AG09309 (cell line): Measurements from ENCODE around the gene OSBPL10.

Experiments
- DNase-seq: peaks from one replicate; pipeline ENCODE4 v3.0.0-alpha.2; 2010; ENCODE audit warnings: low read depth
- H3K4me3 ChIP-seq: 2 replicates; pipeline ENCODE4 v1.5.1; 2011; ENCODE audit warnings: mild to moderate bottlenecking, low read depth, low read length, moderate library complexity; ENCODE audit not compliant: control insufficient read depth
- TF ChIP-seq, protein P1 (sequence below): IDR thresholded peaks from 2 replicates; pipeline ENCODE4 v1.5.1; 2011; ENCODE audit warnings: mild to moderate bottlenecking, low read depth, low read length, inconsistent platforms; ENCODE audit not compliant: insufficient read depth, control insufficient read depth; ENCODE audit errors: missing control alignments

Gene OSBPL10

DNA sequence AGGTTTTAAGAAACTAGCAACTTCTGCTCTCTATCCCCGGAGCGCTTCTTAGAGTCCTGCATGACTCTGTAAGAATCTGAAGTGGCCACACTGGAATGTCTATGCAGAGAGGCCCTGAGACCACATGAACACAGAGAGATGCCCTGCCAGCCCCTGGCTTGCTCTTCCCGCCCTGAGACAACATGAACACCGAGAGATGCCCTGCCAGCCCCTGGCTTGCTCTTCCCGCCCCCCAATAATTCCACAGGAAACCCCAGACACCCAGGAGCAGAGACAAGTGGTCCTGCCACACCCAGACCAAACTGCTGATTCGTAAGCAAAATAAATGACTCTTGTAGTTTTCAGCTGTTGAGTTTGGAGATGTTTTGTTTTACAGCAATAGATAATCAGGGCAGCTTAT, 166.1 kb downstream of the OSBPL10 start:
- TF ChIP-seq, protein P1, sequence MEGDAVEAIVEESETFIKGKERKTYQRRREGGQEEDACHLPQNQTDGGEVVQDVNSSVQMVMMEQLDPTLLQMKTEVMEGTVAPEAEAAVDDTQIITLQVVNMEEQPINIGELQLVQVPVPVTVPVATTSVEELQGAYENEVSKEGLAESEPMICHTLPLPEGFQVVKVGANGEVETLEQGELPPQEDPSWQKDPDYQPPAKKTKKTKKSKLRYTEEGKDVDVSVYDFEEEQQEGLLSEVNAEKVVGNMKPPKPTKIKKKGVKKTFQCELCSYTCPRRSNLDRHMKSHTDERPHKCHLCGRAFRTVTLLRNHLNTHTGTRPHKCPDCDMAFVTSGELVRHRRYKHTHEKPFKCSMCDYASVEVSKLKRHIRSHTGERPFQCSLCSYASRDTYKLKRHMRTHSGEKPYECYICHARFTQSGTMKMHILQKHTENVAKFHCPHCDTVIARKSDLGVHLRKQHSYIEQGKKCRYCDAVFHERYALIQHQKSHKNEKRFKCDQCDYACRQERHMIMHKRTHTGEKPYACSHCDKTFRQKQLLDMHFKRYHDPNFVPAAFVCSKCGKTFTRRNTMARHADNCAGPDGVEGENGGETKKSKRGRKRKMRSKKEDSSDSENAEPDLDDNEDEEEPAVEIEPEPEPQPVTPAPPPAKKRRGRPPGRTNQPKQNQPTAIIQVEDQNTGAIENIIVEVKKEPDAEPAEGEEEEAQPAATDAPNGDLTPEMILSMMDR = no peak
- no peak overlapping the region for H3K4me3 ChIP-seq
- DNase-seq = no peak

GRCh38 chr3:31813686-31814085, 167.4 kb downstream of the OSBPL10 start:
- no peak overlapping the region for H3K4me3 ChIP-seq
- DNase-seq = no peak
- TF ChIP-seq, protein P1 = no peak

DNA sequence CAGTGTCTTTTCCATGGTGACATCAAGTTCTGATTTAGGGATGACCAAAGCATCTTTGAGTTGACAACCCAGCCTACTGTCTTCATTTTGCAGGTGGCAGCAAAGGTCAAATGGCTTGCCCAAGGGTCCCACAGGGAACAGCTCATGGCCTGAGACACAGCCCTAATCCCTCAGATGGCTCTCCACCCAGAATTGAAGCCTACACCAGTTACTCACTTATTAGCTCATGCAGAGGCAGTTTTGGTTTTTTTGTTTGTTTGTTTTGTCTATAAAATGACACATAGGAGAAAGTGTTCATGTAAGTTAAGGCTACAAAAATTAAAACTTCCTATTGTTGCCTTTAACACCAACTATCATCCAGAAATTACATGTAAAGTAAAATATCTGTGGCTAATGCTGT, 167.9 kb downstream of the OSBPL10 start:
- DNase-seq = no peak
- TF ChIP-seq, protein P1 = no peak
- H3K4me3 ChIP-seq = no peak overlapping the region

DNA sequence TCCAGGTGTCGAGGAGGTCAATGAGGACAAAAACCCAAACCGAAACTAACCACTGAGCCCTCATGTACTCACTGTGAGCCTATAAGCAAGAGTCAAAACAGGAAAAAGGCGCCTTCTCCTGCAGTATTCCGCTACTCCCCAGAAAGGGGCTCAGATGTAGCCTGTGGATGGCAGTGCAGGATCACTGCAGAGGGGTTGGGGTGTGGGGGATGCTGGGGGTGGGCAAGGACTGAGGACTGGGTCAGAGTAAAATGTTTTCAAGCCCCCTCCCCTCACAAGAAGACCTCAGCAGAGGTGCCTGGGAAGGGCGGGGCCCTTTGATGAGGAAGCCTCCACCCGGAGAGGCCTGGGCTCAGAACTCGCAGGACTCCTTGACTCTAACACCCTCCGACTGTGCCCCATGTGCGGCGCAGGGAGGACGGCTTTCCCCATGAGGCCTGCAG, 170.1 kb downstream of the OSBPL10 start:
- TF ChIP-seq, protein P1 = no peak
- no peak for DNase-seq
- no peak overlapping the region for H3K4me3 ChIP-seq

DNA sequence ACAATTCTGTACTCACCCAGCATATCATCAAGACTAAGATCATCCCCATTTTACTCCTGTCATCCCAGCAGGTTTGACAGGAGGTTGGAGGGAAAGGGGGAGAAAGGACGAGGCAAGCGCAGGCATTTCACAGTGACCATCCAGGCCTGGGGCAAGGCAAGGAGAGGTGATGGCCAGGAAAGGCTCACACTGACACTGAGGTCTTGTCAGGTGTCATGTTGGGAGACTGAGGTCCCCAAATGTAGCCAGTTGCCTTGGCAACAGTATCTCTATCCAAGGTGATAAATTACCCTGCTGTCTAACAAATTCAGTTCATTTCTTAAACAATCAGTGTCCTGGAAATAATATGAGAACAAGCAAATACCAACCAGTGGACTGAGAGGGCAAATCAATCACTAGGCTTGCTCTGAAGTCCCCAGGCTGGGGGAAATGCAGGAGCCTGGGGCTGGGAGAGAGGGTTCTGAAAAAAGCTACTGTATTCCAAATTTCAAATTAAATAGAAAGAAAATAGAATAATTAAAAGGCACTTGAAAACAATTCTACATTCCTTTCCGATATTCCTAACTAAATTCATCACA, 172.8 kb downstream of the OSBPL10 start:
- no peak for DNase-seq
- H3K4me3 ChIP-seq = no peak overlapping the region
- TF ChIP-seq, protein P1 = no peak

DNA sequence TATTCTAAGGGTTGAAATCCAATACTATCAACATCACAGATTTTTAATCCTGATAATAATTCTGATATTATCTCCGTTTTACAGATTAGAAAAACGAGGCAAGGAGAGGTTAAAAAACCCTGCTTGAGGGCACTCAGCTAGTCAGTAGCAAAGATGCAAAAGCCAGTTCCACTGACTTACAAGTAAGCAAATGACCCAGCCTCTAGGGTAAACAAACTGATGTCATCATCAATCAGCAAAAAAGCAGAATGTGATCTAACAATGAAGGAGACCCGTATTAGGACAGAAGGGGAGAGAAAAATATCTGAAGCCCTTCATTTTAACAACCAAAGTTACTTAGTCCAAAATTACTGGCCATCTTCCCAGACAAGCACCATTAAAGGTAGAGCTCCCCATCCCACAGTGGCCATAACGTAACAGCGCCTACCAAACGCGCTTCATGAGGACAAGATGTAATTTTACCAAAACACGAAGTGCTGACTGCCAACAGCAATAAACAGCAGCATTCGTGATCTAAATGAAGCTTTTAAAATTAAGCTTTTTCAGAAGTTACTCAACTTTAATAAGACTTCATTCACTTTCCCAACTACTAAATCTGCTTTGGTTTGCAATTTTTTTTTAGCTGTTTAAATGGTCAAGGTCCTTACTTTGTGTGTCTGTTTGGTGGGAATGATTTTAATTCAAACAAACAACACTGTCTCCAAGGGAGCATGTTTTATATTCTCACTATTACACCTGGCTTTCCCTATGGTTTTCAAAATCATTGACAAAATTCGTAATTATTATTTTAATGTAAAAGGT, 176.6 kb downstream of the OSBPL10 start:
- H3K4me3 ChIP-seq = no peak overlapping the region
- TF ChIP-seq, protein P1 = no peak
- no peak for DNase-seq
